ENCODE results near the gene PGA3.

The PGA3 gene

GRCh38 chr11:61259363-61259762, 56.0 kb downstream of the PGA3 start:
- H3K27me3 ChIP-seq (ENCODE audit: insufficient read depth, low read length, poor library complexity) = no peaks in the 10 kb centered on the region
- no CpG with 5 or more reads among the region's 6 CpGs for WGBS (ENCODE audit: extremely low coverage, insufficient coverage, low lambda C conversion rate)
- no peak overlapping the region for H2BK15ac ChIP-seq (replicated peaks; ENCODE audit: low read depth)
- no peaks in the 10 kb centered on the region for H3K36me3 ChIP-seq (ENCODE audit: control insufficient read depth, insufficient read depth, low read length)
- H4K5ac ChIP-seq (ENCODE audit: low read length) = no peak overlapping the region
- no peaks in the 10 kb centered on the region for H3K4me1 ChIP-seq (ENCODE audit: control insufficient read depth, low read depth, low read length)
- H2BK120ac ChIP-seq (ENCODE audit: low read depth, low read length) = no peak overlapping the region
- H3K18ac ChIP-seq (ENCODE audit: low read length) = no peak overlapping the region
- H3K27ac ChIP-seq (ENCODE audit: low read depth, low read length) = no peak overlapping the region
- H3K9ac ChIP-seq (ENCODE audit: low read length) = no peak overlapping the region
- no peak overlapping the region for H3K23ac ChIP-seq (ENCODE audit: low read length)
- H2BK5ac ChIP-seq (ENCODE audit: low read length) = no peak overlapping the region
- no peak overlapping the region for H3K56ac ChIP-seq (ENCODE audit: low read length)
- no peaks in the 10 kb centered on the region for H3K79me2 ChIP-seq (ENCODE audit: control insufficient read depth, insufficient read depth, low read length)
- no peak overlapping the region for H2AK5ac ChIP-seq (ENCODE audit: low read length)
- H3K79me1 ChIP-seq (ENCODE audit: low read length) = no peaks in the 10 kb centered on the region
- no peak overlapping the region for H3K4ac ChIP-seq (ENCODE audit: low read depth, low read length)
- H4K8ac ChIP-seq (ENCODE audit: low read depth, low read length) = no peak overlapping the region
- no peak overlapping the region for H3K4me2 ChIP-seq (ENCODE audit: low read length)
- DNase-seq = no peak
- H3K4me3 ChIP-seq (ENCODE audit: low read length) = no peak overlapping the region
